IPS DF 6.9 (cell line): Measurements from ENCODE around the gene MEI1.

ENCODE experiments used
- DNase-seq: peaks from one replicate; pipeline ENCODE4 v3.0.0-alpha.2; 2013; ENCODE audit warnings: low read depth, low spot score
- H3K27ac ChIP-seq: one replicate; pipeline ENCODE4 v1.5.1; 2013; ENCODE audit warnings: low read length, control low read depth
- H3K27me3 ChIP-seq: 2 replicates; pipeline ENCODE4 v1.6.1; 2013; ENCODE audit warnings: mild to moderate bottlenecking, low read length; ENCODE audit not compliant: control insufficient read depth, insufficient read depth
- H3K36me3 ChIP-seq: 2 replicates; pipeline ENCODE4 v1.6.1; 2013; ENCODE audit warnings: low read length; ENCODE audit not compliant: control insufficient read depth, insufficient read depth
- H3K4me1 ChIP-seq: 2 replicates; pipeline ENCODE4 v1.6.1; 2013; ENCODE audit warnings: low read length; ENCODE audit not compliant: control insufficient read depth, insufficient read depth
- H3K4me3 ChIP-seq: 2 replicates; pipeline ENCODE4 v1.5.1; 2013; ENCODE audit warnings: mild to moderate bottlenecking, low read length
- H3K9me3 ChIP-seq: 2 replicates; pipeline ENCODE4 v1.6.1; 2013; ENCODE audit warnings: low read length, inconsistent platforms; ENCODE audit not compliant: control insufficient read depth, insufficient read depth
- WGBS: extraction: QIAGEN DNeasy Blood & Tissue Kit; methylation state at CpG from one replicate; pipeline ENCODE4 v1.1.7; 2013; ENCODE audit warnings: mixed read lengths, missing lambda C conversion rate; ENCODE audit not compliant: insufficient read length, insufficient coverage; 5-methylcytosine and 5-hydroxymethylcytosine counted together

MEI1 gene

GRCh38 chr22:41820447-41820846 lies 121.1 kb downstream of the MEI1 start:
- peaks cover 10% of the 10 kb centered on the region; the same call in 1 of the 2 replicates for H3K36me3 ChIP-seq
- no peak overlapping the region for H3K27ac ChIP-seq
- no peak overlapping the region for H3K4me3 ChIP-seq
- DNase-seq: no peak
- no peaks in the 10 kb centered on the region for H3K9me3 ChIP-seq
- H3K27me3 ChIP-seq: no peaks in the 10 kb centered on the region
- H3K4me1 ChIP-seq: peaks cover 3% of the 10 kb centered on the region; the same call in 1 of the 2 replicates
- WGBS: no CpG with 5 or more reads among the region's 5 CpGs

DNA sequence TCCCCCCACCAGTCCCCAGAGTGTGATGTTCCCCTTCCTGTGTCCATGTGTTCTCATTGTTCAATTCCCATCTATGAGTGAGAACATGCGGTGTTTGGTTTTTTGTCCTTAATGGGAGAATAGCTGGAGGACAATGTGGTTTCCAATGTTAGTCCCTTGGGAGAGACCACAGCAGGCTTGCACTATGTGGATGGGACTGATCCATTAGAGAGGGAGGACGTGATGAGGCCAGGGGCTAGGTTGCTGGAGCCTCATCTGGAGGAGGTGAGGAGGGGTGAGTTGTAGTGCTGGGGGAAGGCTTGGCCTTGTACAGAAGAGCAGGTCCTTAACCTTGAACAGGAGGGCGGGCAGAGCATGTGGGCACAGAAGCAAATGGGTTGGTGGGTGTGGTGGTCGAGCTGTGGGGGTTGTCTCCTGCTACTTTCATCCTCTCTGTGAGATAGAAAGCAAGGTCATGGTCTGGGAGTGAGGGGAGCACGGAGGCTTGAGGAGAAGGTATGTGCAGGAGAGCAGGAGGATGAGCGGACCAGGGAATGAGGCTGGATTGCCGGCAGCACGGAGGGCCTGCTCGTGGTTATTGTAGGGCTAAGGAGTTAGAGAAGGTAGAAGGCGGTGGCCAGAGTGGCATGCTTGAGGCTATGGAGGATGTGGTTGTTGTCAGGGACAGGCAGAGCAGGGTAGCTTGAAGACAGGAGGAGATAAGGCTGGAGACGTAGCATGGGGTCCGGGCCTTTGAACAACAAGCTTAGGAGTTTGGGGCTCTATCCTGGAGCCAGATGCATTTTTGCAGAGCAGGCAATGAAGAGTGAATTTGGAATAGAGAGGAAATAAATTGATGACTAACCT lies 122.4 kb downstream of the MEI1 start:
- Histone ChIP-seq H3K4me3 (no peak overlapping the region), H3K4me1 (peaks cover 3% of the 10 kb centered on the region), H3K9me3 (no peaks in the 10 kb centered on the region), H3K27me3 (no peaks in the 10 kb centered on the region), H3K27ac (no peak overlapping the region), H3K36me3 (peaks cover 12% of the 10 kb centered on the region)
- no CpG with 5 or more reads among the region's 12 CpGs for WGBS
- DNase-seq: no peak

DNA sequence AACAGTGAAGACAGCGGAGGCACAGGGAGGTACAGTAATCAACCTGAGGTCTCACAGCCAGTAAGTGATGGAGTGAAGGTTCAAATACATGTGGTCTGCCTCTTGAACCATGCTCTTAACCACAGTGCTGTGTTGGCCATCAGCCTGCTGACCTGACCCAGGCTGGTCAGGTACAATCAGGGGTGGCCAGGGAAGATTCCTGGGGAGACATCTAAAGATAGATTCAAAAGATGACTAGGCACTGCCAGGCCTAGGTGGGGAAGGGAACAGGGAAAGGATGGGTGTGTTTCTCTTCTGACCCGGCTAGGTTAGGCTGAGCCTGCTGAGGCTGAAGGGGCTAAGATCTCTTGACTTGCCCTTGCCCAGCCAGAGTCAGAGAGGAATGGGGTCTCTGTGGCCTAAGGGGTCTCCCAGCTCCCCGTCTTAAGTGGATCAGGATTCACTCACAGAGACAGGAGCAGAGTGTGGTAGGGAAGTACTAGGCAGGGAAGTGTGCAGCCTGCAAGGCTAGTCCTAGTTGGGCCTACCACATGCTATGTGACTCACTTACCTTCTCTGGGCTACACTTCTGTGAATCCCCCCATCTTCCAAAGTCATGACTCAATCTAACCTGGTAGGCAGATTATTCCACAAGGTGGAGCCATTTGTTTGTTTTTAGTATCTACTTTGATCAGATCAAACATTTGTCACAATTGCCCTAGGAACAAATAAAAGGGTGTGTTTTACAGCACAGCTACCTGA lies 123.2 kb downstream of the MEI1 start:
- DNase-seq: no peak
- H3K27ac ChIP-seq: no peak overlapping the region
- peaks cover 12% of the 10 kb centered on the region for H3K36me3 ChIP-seq
- no peaks in the 10 kb centered on the region for H3K27me3 ChIP-seq
- no peak overlapping the region for H3K4me3 ChIP-seq
- no CpG with 5 or more reads among the region's 3 CpGs for whole genome bisulfite sequencing
- H3K9me3 ChIP-seq: no peaks in the 10 kb centered on the region
- H3K4me1 ChIP-seq: peaks cover 3% of the 10 kb centered on the region

DNA sequence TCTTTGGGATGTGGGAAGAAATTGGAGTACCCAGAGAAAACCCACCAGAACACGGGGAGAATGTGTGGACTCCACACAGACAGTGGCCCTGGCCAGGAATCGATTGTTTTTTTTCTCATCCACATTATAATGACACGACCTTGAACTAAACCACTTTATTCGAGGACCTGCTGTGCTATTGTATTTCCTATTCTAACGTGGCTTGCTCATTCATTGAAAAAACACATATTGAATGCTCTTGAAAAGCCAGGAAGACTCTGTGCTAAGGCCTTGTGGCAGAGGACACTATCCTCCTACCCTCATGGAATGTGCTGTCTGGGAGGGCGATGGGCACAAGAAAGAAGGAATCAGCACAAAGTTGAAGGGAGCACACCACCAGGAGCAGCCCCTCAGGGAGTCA lies 124.5 kb downstream of the MEI1 start:
- H3K4me1 ChIP-seq: peaks cover 3% of the 10 kb centered on the region
- H3K27me3 ChIP-seq: no peaks in the 10 kb centered on the region
- no peak for DNase-seq
- peaks cover 12% of the 10 kb centered on the region for H3K36me3 ChIP-seq
- H3K4me3 ChIP-seq: no peak overlapping the region
- no peak overlapping the region for H3K27ac ChIP-seq
- WGBS: no CpG with 5 or more reads among the region's 6 CpGs
- no peaks in the 10 kb centered on the region for H3K9me3 ChIP-seq

DNA sequence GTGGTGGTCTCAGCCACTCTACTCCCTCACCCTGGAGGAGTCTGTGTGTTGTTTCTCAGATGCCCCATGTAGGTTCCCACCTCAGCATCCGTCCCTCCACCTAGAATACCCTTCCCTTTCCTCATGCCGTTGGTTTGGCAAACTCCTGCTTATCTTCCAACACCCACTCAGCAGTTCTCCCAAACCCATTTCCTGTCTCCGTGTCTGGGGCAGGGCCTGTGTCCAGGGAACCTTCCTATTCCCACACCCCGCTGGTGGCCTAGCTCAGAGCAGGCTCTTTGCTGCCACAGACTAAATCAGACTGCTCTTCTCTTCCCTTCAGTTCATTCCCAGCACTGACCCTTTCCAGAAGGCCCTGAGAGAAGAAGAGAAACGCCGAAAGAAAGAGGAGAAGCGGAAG lies 126.1 kb downstream of the MEI1 start:
- Histone ChIP-seq H3K4me3 (no peak overlapping the region), H3K27ac (no peak overlapping the region), H3K27me3 (no peaks in the 10 kb centered on the region), H3K9me3 (no peaks in the 10 kb centered on the region), H3K4me1 (peaks cover 3% of the 10 kb centered on the region), H3K36me3 (peaks cover 7% of the 10 kb centered on the region; the same call in 1 of the 2 replicates)
- no peak for DNase-seq
- no CpG with 5 or more reads among the region's 7 CpGs for WGBS

- WGBS: no CpG with 5 or more reads among the region's 3 CpGs
- H3K9me3 ChIP-seq: no peaks in the 10 kb centered on the region
- peaks cover 7% of the 10 kb centered on the region; the same call in 1 of the 2 replicates for H3K36me3 ChIP-seq
- no peaks in the 10 kb centered on the region for H3K27me3 ChIP-seq
- H3K27ac ChIP-seq: no peak overlapping the region
- peaks cover 3% of the 10 kb centered on the region for H3K4me1 ChIP-seq
- DNase-seq: no peak
- H3K4me3 ChIP-seq: no peak overlapping the region
Observed at GRCh38 chr22:41826021-41826420, 126.7 kb downstream of the MEI1 start.

DNA sequence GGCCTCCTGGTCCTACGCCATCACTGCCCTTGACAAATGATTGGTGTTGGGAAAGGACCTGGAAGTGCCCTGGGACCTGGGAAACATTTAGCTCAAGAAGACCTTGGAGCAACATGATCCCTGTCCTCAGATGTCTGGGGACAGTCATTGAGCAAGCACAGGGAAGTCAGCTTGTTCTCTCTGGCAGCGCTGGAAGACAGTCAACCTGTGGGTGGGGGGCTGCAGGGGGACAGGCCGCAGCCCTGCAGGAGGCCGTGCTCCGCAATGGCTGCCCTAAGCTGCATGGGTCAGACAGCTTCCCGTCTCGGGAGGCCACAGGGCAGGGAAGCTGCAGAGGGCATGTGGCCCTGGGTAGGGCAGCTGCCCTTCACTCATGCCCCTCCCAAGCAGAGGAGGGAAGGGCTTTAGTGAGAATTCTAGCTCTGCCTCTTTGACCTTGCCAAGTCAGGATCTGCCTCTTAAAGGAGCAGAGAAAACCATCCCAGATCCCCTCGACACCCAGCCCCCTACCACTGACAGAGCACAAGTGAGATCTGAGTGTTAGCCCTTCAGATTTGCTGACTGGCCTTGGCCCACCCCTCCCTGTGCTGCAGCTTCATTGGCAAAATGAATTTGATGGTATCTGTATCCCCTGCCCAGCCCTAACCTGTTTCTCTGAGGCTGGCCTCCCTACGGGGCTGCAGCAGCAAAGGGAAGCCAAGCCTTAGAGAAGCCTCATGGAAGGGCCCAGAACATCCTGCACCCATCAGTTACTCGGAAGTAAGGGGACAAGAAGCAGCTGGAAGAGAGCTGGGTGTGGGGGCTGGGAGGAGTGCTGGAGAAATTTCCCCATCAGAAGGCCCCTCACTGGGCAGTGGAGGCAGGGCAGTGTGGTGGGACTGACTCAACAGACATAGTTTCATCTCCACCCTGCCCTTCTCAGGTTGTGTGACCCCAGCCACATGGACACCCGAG lies 127.4 kb downstream of the MEI1 start:
- Histone ChIP-seq H3K36me3 (peaks cover 7% of the 10 kb centered on the region; the same call in 1 of the 2 replicates), H3K4me1 (peaks cover 3% of the 10 kb centered on the region), H3K27me3 (no peaks in the 10 kb centered on the region), H3K4me3 (no peak overlapping the region), H3K27ac (no peak overlapping the region), H3K9me3 (no peaks in the 10 kb centered on the region)
- WGBS: no CpG with 5 or more reads among the region's 11 CpGs
- DNase-seq: no peak

GRCh38 chr22:41827671-41828070 lies 128.4 kb downstream of the MEI1 start:
- H3K36me3 ChIP-seq: peaks cover 7% of the 10 kb centered on the region; the same call in 1 of the 2 replicates
- WGBS: no CpG with 5 or more reads among the region's 6 CpGs
- H3K27me3 ChIP-seq: no peaks in the 10 kb centered on the region
- H3K4me1 ChIP-seq: peaks cover 3% of the 10 kb centered on the region
- no peak overlapping the region for H3K27ac ChIP-seq
- no peaks in the 10 kb centered on the region for H3K9me3 ChIP-seq
- DNase-seq: no peak
- H3K4me3 ChIP-seq: no peak overlapping the region

GRCh38 chr22:41828516-41828915 lies 129.2 kb downstream of the MEI1 start:
- Histone ChIP-seq H3K36me3 (peaks cover 7% of the 10 kb centered on the region; the same call in 1 of the 2 replicates), H3K4me1 (peaks cover 3% of the 10 kb centered on the region), H3K9me3 (no peaks in the 10 kb centered on the region), H3K27me3 (no peaks in the 10 kb centered on the region), H3K4me3 (no peak overlapping the region), H3K27ac (no peak overlapping the region)
- no CpG with 5 or more reads among the region's 4 CpGs for WGBS
- no peak for DNase-seq

- Histone ChIP-seq H3K4me3 (no peak overlapping the region), H3K9me3 (no peaks in the 10 kb centered on the region), H3K27ac (no peak overlapping the region), H3K27me3 (no peaks in the 10 kb centered on the region), H3K4me1 (no peaks in the 10 kb centered on the region; the same call in none of the 2 replicates), H3K36me3 (peaks cover 7% of the 10 kb centered on the region; the same call in 1 of the 2 replicates)
- no CpG with 5 or more reads among the region's 3 CpGs for WGBS
- no peak for DNase-seq
Observed at GRCh38 chr22:41830174-41830573, 130.9 kb downstream of the MEI1 start.
